Neural cell (in vitro differentiated cells): ENCODE data around the gene BGN. TPM values are rescaled to one million over a fixed set of nuclear protein-coding genes. Genes with fewer than 3 reads are reported as not detected.

ENCODE experiments used
- H2AFZ ChIP-seq: fragments of 200-600, 300-800 bp; sonication (generic), shearing (Covaris generic); 2 replicates; pipeline ENCODE4 v1.6.0; 2014; ENCODE audit warnings: low read depth, mild to moderate bottlenecking, antibody characterized with exemption, low read length, moderate library complexity
- H3F3A ChIP-seq: fragments of 200-600 bp; shearing (Covaris generic); 2 replicates; pipeline ENCODE4 v1.6.1; 2016; ENCODE audit warnings: mild to moderate bottlenecking, moderate library complexity, mixed read lengths, antibody characterized with exemption, low read length; ENCODE audit not compliant: insufficient read depth, poor library complexity, severe bottlenecking
- H3K27ac ChIP-seq: fragments of 200-600, 300-800 bp; sonication (generic), shearing (Covaris generic); 2 replicates; pipeline ENCODE4 v1.5.1; 2014; ENCODE audit warnings: mild to moderate bottlenecking, low read length, moderate library complexity
- H3K27me3 ChIP-seq: fragments of 300-800, 200-600 bp; sonication (generic), shearing (Covaris generic); 2 replicates; pipeline ENCODE4 v1.6.0; 2014; ENCODE audit warnings: mild to moderate bottlenecking, low read depth, low read length, moderate library complexity; ENCODE audit not compliant: insufficient read depth
- H3K36me3 ChIP-seq: fragments of 300-800, 200-600 bp; sonication (generic), shearing (Covaris generic); 2 replicates; pipeline ENCODE4 v1.5.1; 2014; ENCODE audit warnings: mild to moderate bottlenecking, antibody characterized with exemption, low read length, moderate library complexity; ENCODE audit not compliant: insufficient read depth
- H3K4me2 ChIP-seq: fragments of 300-800, 200-600 bp; sonication (generic), shearing (Covaris generic); 2 replicates; pipeline ENCODE4 v1.6.0; 2014; ENCODE audit warnings: mild to moderate bottlenecking, low read length
- H3K4me3 ChIP-seq: fragments of 300-800, 200-600 bp; sonication (generic), shearing (Covaris generic); 2 replicates; pipeline ENCODE4 v1.5.1; 2014; ENCODE audit warnings: mild to moderate bottlenecking, low read length, moderate library complexity
- H3K79me2 ChIP-seq: fragments of 200-600 bp; shearing (Covaris generic); replicated peaks from 2 replicates; pipeline ENCODE4 v1.6.0; 2014; ENCODE audit warnings: mild to moderate bottlenecking, low read length, moderate library complexity; ENCODE audit not compliant: insufficient read depth
- H3K9ac ChIP-seq: fragments of 300-800, 200-600 bp; sonication (generic), shearing (Covaris generic); 2 replicates; pipeline ENCODE4 v1.6.1; 2016; ENCODE audit warnings: mild to moderate bottlenecking, low read length, mixed read lengths
- H3K9me2 ChIP-seq: fragments of 200-600 bp; shearing (Covaris generic); 2 replicates; pipeline ENCODE4 v1.6.1; 2016; ENCODE audit warnings: mild to moderate bottlenecking, low read length, mixed read lengths; ENCODE audit not compliant: insufficient read depth
- H3K9me3 ChIP-seq: fragments of 200-600, 300-800 bp; sonication (generic), shearing (Covaris generic); 2 replicates; pipeline ENCODE4 v1.6.1; 2016; ENCODE audit warnings: mild to moderate bottlenecking, mixed run types, low read length, moderate library complexity, mixed read lengths
- H4K20me1 ChIP-seq: fragments of 200-600 bp; shearing (Covaris generic); 2 replicates; pipeline ENCODE4 v1.6.1; 2016; ENCODE audit warnings: mild to moderate bottlenecking, mixed run types; ENCODE audit not compliant: insufficient read depth
- CTCF ChIP-seq: fragments of 450-650 bp; IDR thresholded peaks from 2 replicates; pipeline ENCODE4 v1.5.1; 2014; ENCODE audit warnings: antibody characterized with exemption, mild to moderate bottlenecking, moderate library complexity; ENCODE audit not compliant: poor library complexity, severe bottlenecking
- EP300 ChIP-seq: fragments of 450-650 bp; conservative IDR thresholded peaks from 2 replicates; pipeline ENCODE4 v1.6.1; 2014; ENCODE audit warnings: antibody characterized with exemption, mild to moderate bottlenecking, moderate library complexity; ENCODE audit not compliant: poor library complexity, severe bottlenecking
- EZH2 ChIP-seq: fragments of 200-600, 300-800 bp; shearing (Covaris generic), sonication (generic); IDR thresholded peaks from 2 replicates; pipeline ENCODE4 v1.6.1; 2014; ENCODE audit warnings: antibody characterized with exemption, low read length, borderline replicate concordance, mild to moderate bottlenecking; ENCODE audit not compliant: insufficient read depth, poor library complexity, severe bottlenecking
- MXI1 ChIP-seq: fragments of 450-650 bp; conservative IDR thresholded peaks from 2 replicates; pipeline ENCODE4 v1.6.1; 2014; ENCODE audit warnings: antibody characterized with exemption, mild to moderate bottlenecking; ENCODE audit not compliant: poor library complexity, severe bottlenecking
- POLR2AphosphoS5 ChIP-seq: IDR thresholded peaks from 2 replicates; pipeline ENCODE4 v1.6.1; 2012
- RAD21 ChIP-seq: fragments of 450-650 bp; conservative IDR thresholded peaks from 2 replicates; pipeline ENCODE4 v1.6.1; 2014; ENCODE audit warnings: antibody characterized with exemption, mild to moderate bottlenecking, moderate library complexity
- REST ChIP-seq: IDR thresholded peaks from 2 replicates; pipeline ENCODE4 v1.6.1; 2012; ENCODE audit warnings: borderline replicate concordance
- SMC3 ChIP-seq: fragments of 450-650 bp; conservative IDR thresholded peaks from 2 replicates; pipeline ENCODE4 v1.6.1; 2014; ENCODE audit warnings: antibody characterized with exemption, mild to moderate bottlenecking, moderate library complexity; ENCODE audit not compliant: poor library complexity
- TAF1 ChIP-seq: IDR thresholded peaks from 2 replicates; pipeline ENCODE4 v1.6.1; 2012; ENCODE audit warnings: low read depth
- polyA plus RNA-seq: library from polyadenylated mRNA; depleted of rRNA; stranded (reverse); fragments of >200 nt; gene quantifications from 2 replicates; pipeline ENCODE4 v1.2.3, GENCODE V29; 2014

The BGN gene
- polyA plus RNA-seq, 1 donor from 2014 or later, result not detected

GRCh38 chrX:153448556-153449367 is 46.0 kb upstream of the BGN start:
- Histone ChIP-seq H3K9me3 (no peaks in the 10 kb centered on the region), H3F3A (no peaks in the 10 kb centered on the region), H3K27me3 (no peaks in the 10 kb centered on the region), H2AFZ (no peak overlapping the region), H3K36me3 (no peaks in the 10 kb centered on the region), H3K27ac (no peak overlapping the region), H3K4me3 (no peak overlapping the region), H3K9me2 (no peaks in the 10 kb centered on the region), H3K4me2 (no peak overlapping the region), H3K79me2 (no peaks in the 10 kb centered on the region), H3K9ac (no peak overlapping the region), H4K20me1 (no peaks in the 10 kb centered on the region)
- TF ChIP-seq REST (no peak), MXI1 (no peak), SMC3 (no peak), RAD21 (no peak), POLR2AphosphoS5 (no peak), CTCF (no peak), EP300 (no peak), TAF1 (no peak), EZH2 (no peak)

- no peak overlapping the region for H3K27ac ChIP-seq
- H3K36me3 ChIP-seq, result no peaks in the 10 kb centered on the region
- H3K79me2 ChIP-seq, result no peaks in the 10 kb centered on the region
- H2AFZ ChIP-seq, result no peak overlapping the region
- H3K9ac ChIP-seq, result no peak overlapping the region
- no peaks in the 10 kb centered on the region for H4K20me1 ChIP-seq
- no peaks in the 10 kb centered on the region for H3K9me3 ChIP-seq
- H3K4me3 ChIP-seq, result no peak overlapping the region
- H3K9me2 ChIP-seq, result no peaks in the 10 kb centered on the region
- H3K27me3 ChIP-seq, result no peaks in the 10 kb centered on the region
- no peak overlapping the region for H3K4me2 ChIP-seq
- H3F3A ChIP-seq, result no peaks in the 10 kb centered on the region
- TF ChIP-seq EP300 (no peak), EZH2 (no peak), CTCF (no peak), REST (no peak), POLR2AphosphoS5 (no peak), SMC3 (no peak), MXI1 (no peak), TAF1 (no peak), RAD21 (no peak)
Observed at GRCh38 chrX:153449368-153450113, 45.2 kb upstream of the BGN start.
